Liver (tissue), 9 donors: Measurements from ENCODE around the gene PGAP3. TPM values are rescaled to one million over a fixed set of nuclear protein-coding genes. Genes with fewer than 3 reads are reported as not detected.
A peak's percentile ranks its signal among the peaks of the same experiment; 100 is the strongest.

ENCODE experiments used
- DNase-seq: peaks from one replicate; pipeline ENCODE4 v3.0.0-alpha.2; 2017; ENCODE audit warnings: low spot score
- H3K27ac ChIP-seq, 2 donors: one replicate each; pipeline ENCODE4 v1.7.0; 2013; ENCODE audit warnings: inconsistent platforms in 2 of 2, low read length in 2 of 2, control low read depth in 1 of 2, low read depth in 1 of 2, mild to moderate bottlenecking in 1 of 2
- H3K27me3 ChIP-seq, 4 donors: one replicate each; pipeline versions ENCODE4 v1.6.1 to v1.7.0; 2013; ENCODE audit warnings: low read length in 3 of 4, inconsistent platforms in 1 of 4, mild to moderate bottlenecking in 1 of 4, moderate library complexity in 1 of 4; ENCODE audit not compliant: control insufficient read depth in 4 of 4, insufficient read depth in 4 of 4
- H3K36me3 ChIP-seq, 4 donors: one replicate each; pipeline versions ENCODE4 v1.6.1 to v1.7.0; 2013; ENCODE audit warnings: low read length in 3 of 4, mild to moderate bottlenecking in 3 of 4, low read depth in 1 of 4, moderate library complexity in 1 of 4; ENCODE audit not compliant: control insufficient read depth in 4 of 4, insufficient read depth in 3 of 4
- H3K4me1 ChIP-seq, 4 donors: one replicate each; pipeline versions ENCODE4 v1.6.1 to v1.7.0; 2013; ENCODE audit warnings: low read length in 3 of 4, mild to moderate bottlenecking in 3 of 4, moderate library complexity in 1 of 4; ENCODE audit not compliant: control insufficient read depth in 4 of 4, insufficient read depth in 4 of 4
- H3K4me3 ChIP-seq, 3 donors: one replicate each; pipeline versions ENCODE4 v1.6.1 to v1.7.0; 2013; ENCODE audit warnings: low read length in 3 of 3, control low read depth in 1 of 3, low read depth in 1 of 3, mild to moderate bottlenecking in 1 of 3
- H3K9ac ChIP-seq, 2 donors: one replicate each; pipeline ENCODE4 v1.7.0; 2013; ENCODE audit warnings: low read length in 2 of 2, mild to moderate bottlenecking in 2 of 2, moderate library complexity in 2 of 2, control low read depth in 1 of 2, low read depth in 1 of 2
- H3K9me3 ChIP-seq, 4 donors: one replicate each; pipeline versions ENCODE4 v1.6.1 to v1.7.0; 2013; ENCODE audit warnings: low read length in 3 of 4; ENCODE audit not compliant: control insufficient read depth in 4 of 4
- EGR1 ChIP-seq, 2 donors: IDR thresholded peaks; 2 replicates each; pipeline ENCODE4 v1.6.1; 2016 to 2018; ENCODE audit warnings: antibody characterized with exemption in 2 of 2, low read depth in 2 of 2
- FOXA1 ChIP-seq: IDR thresholded peaks from 2 replicates; pipeline ENCODE4 v1.6.1; 2016; ENCODE audit warnings: antibody characterized with exemption
- HNF4A ChIP-seq, 2 donors: conservative IDR thresholded peaks; 2 replicates each; pipeline ENCODE4 v1.6.1; 2016; ENCODE audit warnings: antibody characterized with exemption in 2 of 2, mild to moderate bottlenecking in 2 of 2
- HNF4G ChIP-seq: IDR thresholded peaks from 2 replicates; pipeline ENCODE4 v1.6.1; 2016; ENCODE audit warnings: antibody characterized with exemption
- NR2F2 ChIP-seq: IDR thresholded peaks from 2 replicates; pipeline ENCODE4 v1.6.1; 2016; ENCODE audit warnings: antibody characterized with exemption
- RAD21 ChIP-seq, 2 donors: IDR thresholded peaks; 2 replicates each; pipeline ENCODE4 v1.6.1; 2016; ENCODE audit warnings: antibody characterized with exemption in 2 of 2, mild to moderate bottlenecking in 2 of 2
- REST ChIP-seq: IDR thresholded peaks from 2 replicates; pipeline ENCODE4 v1.6.1; 2016; ENCODE audit warnings: antibody characterized with exemption, mild to moderate bottlenecking
- SP1 ChIP-seq: IDR thresholded peaks from 2 replicates; pipeline ENCODE4 v1.6.1; 2018; ENCODE audit warnings: antibody characterized with exemption, mild to moderate bottlenecking
- YY1 ChIP-seq: IDR thresholded peaks from 2 replicates; pipeline ENCODE4 v1.6.1; 2016; ENCODE audit warnings: antibody characterized with exemption, mild to moderate bottlenecking
- ZBTB33 ChIP-seq: IDR thresholded peaks from 2 replicates; pipeline ENCODE4 v1.6.1; 2016; ENCODE audit warnings: antibody characterized with exemption
- WGBS: extraction: QIAGEN DNeasy Blood & Tissue Kit; methylation state at CpG from one replicate; pipeline ENCODE4 v1.1.7; 2013; 5-methylcytosine and 5-hydroxymethylcytosine counted together
- polyA plus RNA-seq, 2 donors: library from polyadenylated mRNA; stranded (reverse) in 1 of 2; unstranded in 1 of 2; fragments of 200-250 nt in 1 of 2; fragments of >200 nt in 1 of 2; fragmentation: Nextera tagmentation in 1 of 2; extraction: Ambion mirVana in 1 of 2; gene quantifications; one replicate each; pipeline versions ENCODE4 v1.2.1 to v1.2.3, GENCODE V29; 2013 to 2015
- total RNA-seq, 2 donors: library from RNA; depleted of rRNA; stranded (reverse); fragments of >200 nt; gene quantifications; one replicate each; pipeline ENCODE4 v1.2.3, GENCODE V29; 2014
- TF ChIP-seq, protein P1 (sequence below): fragments of 150-350 bp; IDR thresholded peaks from 2 replicates; pipeline ENCODE4 v1.5.1; 2017; ENCODE audit warnings: improper control_type of control experiment, low read depth, low read length; ENCODE audit not compliant: missing input control
- donor health status: healthy.
- donor health status: healthy.
- donor health status: healthy.
- donor health status: healthy.
- donor health status: healthy.

The PGAP3 gene
- total and polyA plus RNA-seq, 4 donors: 7.9 to 19.5 (median 14.0) TPM

- no peaks in the 10 kb centered on the region for H3K9me3 ChIP-seq
- 90% methylated on average over 7 of the region's 7 CpGs for WGBS
- H3K27me3 ChIP-seq: no peaks in the 10 kb centered on the region
- H3K4me1 ChIP-seq: peaks cover 0 to 18% (median 10%) of the 10 kb centered on the region in 4 donors
- H3K4me3 ChIP-seq: no peak overlapping the region
- no peak overlapping the region for H3K27ac ChIP-seq
- no peak overlapping the region for H3K9ac ChIP-seq
- TF ChIP-seq HNF4G: no peak
- TF ChIP-seq NR2F2: no peak
- no peak for DNase-seq
- H3K36me3 ChIP-seq: peaks cover 2 to 27% (median 11%) of the 10 kb centered on the region in 4 donors
These were observed 31.9 kb upstream of the PGAP3 start for GRCh38 chr17:39719563-39720355.

- 88% methylated on average over 6 of the region's 6 CpGs for WGBS
- H3K4me3 ChIP-seq: no peak overlapping the region
- no peak overlapping the region for H3K27ac ChIP-seq
- no peaks in the 10 kb centered on the region for H3K9me3 ChIP-seq
- no peaks in the 10 kb centered on the region for H3K27me3 ChIP-seq
- H3K36me3 ChIP-seq: peaks cover 2 to 24% (median 6%) of the 10 kb centered on the region in 4 donors
- TF ChIP-seq EGR1 (IDR thresholded peaks at IDR 0.05; ENCODE audit: low read depth in 2 of 2): no peak
- TF ChIP-seq RAD21 (IDR thresholded peaks at IDR 0.05): no peak
- TF ChIP-seq HNF4G: no peak
- TF ChIP-seq ZBTB33: no peak
- no peak for TF ChIP-seq HNF4A (conservative IDR thresholded peaks at IDR 0.05)
- TF ChIP-seq, protein P1, sequence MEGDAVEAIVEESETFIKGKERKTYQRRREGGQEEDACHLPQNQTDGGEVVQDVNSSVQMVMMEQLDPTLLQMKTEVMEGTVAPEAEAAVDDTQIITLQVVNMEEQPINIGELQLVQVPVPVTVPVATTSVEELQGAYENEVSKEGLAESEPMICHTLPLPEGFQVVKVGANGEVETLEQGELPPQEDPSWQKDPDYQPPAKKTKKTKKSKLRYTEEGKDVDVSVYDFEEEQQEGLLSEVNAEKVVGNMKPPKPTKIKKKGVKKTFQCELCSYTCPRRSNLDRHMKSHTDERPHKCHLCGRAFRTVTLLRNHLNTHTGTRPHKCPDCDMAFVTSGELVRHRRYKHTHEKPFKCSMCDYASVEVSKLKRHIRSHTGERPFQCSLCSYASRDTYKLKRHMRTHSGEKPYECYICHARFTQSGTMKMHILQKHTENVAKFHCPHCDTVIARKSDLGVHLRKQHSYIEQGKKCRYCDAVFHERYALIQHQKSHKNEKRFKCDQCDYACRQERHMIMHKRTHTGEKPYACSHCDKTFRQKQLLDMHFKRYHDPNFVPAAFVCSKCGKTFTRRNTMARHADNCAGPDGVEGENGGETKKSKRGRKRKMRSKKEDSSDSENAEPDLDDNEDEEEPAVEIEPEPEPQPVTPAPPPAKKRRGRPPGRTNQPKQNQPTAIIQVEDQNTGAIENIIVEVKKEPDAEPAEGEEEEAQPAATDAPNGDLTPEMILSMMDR: no peak
- TF ChIP-seq FOXA1: no peak
- TF ChIP-seq YY1: no peak
- no peak for TF ChIP-seq SP1
- peaks cover 0 to 18% (median 10%) of the 10 kb centered on the region in 4 donors for H3K4me1 ChIP-seq
- no peak overlapping the region for H3K9ac ChIP-seq
- no peak for DNase-seq
These were observed 29.8 kb upstream of the PGAP3 start for GRCh38 chr17:39717660-39718059.

GRCh38 chr17:39716879-39717536 is 29.2 kb upstream of the PGAP3 start:
- Histone ChIP-seq H3K4me1 (peaks cover 0 to 18% (median 10%) of the 10 kb centered on the region in 4 donors), H3K9me3 (no peaks in the 10 kb centered on the region), H3K4me3 (no peak overlapping the region), H3K27me3 (no peaks in the 10 kb centered on the region), H3K36me3 (peaks cover 2 to 29% (median 8%) of the 10 kb centered on the region in 4 donors), H3K27ac (no peak overlapping the region), H3K9ac (no peak overlapping the region)
- TF ChIP-seq SP1 (peak; percentile 42), REST (no peak), HNF4A (conservative IDR thresholded peaks at IDR 0.05) (peak in 1 of 2 donors; percentile 27)
- WGBS: 69% methylated on average over 11 of the region's 11 CpGs
- DNase-seq: no peak
